Loucy (cell line): Measurements from ENCODE around the gene PGBD5.

Source experiments
- H2AFZ ChIP-seq: fragments of 200-600 bp; sonication (generic); 2 replicates; pipeline ENCODE4 v1.6.0; 2016; ENCODE audit warnings: antibody characterized with exemption, mild to moderate bottlenecking, low read length, moderate library complexity
- H3F3A ChIP-seq: fragments of 200-600 bp; 2 replicates; pipeline ENCODE4 v1.6.0; 2016; ENCODE audit warnings: antibody characterized with exemption, low read depth, mild to moderate bottlenecking
- H3K27me3 ChIP-seq: fragments of 200-600 bp; sonication (generic); 2 replicates; pipeline ENCODE4 v1.6.1; 2014; ENCODE audit warnings: low read length, mild to moderate bottlenecking; ENCODE audit not compliant: insufficient read depth, poor library complexity, severe bottlenecking
- H3K36me3 ChIP-seq: fragments of 200-600 bp; sonication (generic); 2 replicates; pipeline ENCODE4 v1.6.1; 2016; ENCODE audit warnings: low read length; ENCODE audit not compliant: insufficient read depth
- H3K4me1 ChIP-seq: fragments of 200-600 bp; sonication (generic); 2 replicates; pipeline ENCODE4 v1.5.1; 2014; ENCODE audit warnings: low read length, mild to moderate bottlenecking; ENCODE audit not compliant: insufficient read depth, poor library complexity, severe bottlenecking
- H3K4me2 ChIP-seq: fragments of 200-600 bp; sonication (generic); 2 replicates; pipeline ENCODE4 v1.6.0; 2014; ENCODE audit warnings: antibody characterized with exemption, low read length, low read depth, mild to moderate bottlenecking; ENCODE audit not compliant: poor library complexity, severe bottlenecking
- H3K4me3 ChIP-seq: fragments of 200-600 bp; sonication (generic); 2 replicates; pipeline ENCODE4 v1.5.1; 2014; ENCODE audit warnings: low read length, mild to moderate bottlenecking, mixed read lengths; ENCODE audit not compliant: poor library complexity, severe bottlenecking
- H3K79me2 ChIP-seq: fragments of 200-600 bp; sonication (generic); 2 replicates; pipeline ENCODE4 v1.6.1; 2014; ENCODE audit warnings: low read length; ENCODE audit not compliant: insufficient read depth
- H3K9ac ChIP-seq: fragments of 200-600 bp; sonication (generic); 2 replicates; pipeline ENCODE4 v1.6.0; 2014; ENCODE audit warnings: mild to moderate bottlenecking, low read depth, low read length, moderate library complexity; ENCODE audit not compliant: poor library complexity, severe bottlenecking
- H3K9me2 ChIP-seq: fragments of 200-600 bp; sonication (generic); replicated peaks from 2 replicates; pipeline ENCODE4 v1.6.1; 2016; ENCODE audit warnings: low read depth, low read length, mixed read lengths
- H3K9me3 ChIP-seq: fragments of 200-600 bp; sonication (generic); 2 replicates; pipeline ENCODE4 v1.6.1; 2014; ENCODE audit warnings: mild to moderate bottlenecking, antibody characterized with exemption, low read length, low read depth; ENCODE audit not compliant: insufficient read depth
- H4K20me1 ChIP-seq: fragments of 200-600 bp; sonication (generic); 2 replicates; pipeline ENCODE4 v1.6.0; 2014; ENCODE audit warnings: antibody characterized with exemption, low read length, mild to moderate bottlenecking; ENCODE audit not compliant: insufficient read depth, poor library complexity, severe bottlenecking
- EZH2phosphoT487 ChIP-seq: fragments of 200-600 bp; IDR thresholded peaks from 2 replicates; pipeline ENCODE4 v1.6.1; 2018; ENCODE audit warnings: antibody characterized with exemption, mild to moderate bottlenecking, moderate library complexity, borderline replicate concordance
- TF ChIP-seq, protein P1 (sequence below): fragments of 200-600 bp; sonication (generic); conservative IDR thresholded peaks from 2 replicates; pipeline ENCODE4 v1.5.1; 2014; ENCODE audit warnings: mild to moderate bottlenecking, antibody characterized with exemption, low read length

Gene PGBD5

DNA sequence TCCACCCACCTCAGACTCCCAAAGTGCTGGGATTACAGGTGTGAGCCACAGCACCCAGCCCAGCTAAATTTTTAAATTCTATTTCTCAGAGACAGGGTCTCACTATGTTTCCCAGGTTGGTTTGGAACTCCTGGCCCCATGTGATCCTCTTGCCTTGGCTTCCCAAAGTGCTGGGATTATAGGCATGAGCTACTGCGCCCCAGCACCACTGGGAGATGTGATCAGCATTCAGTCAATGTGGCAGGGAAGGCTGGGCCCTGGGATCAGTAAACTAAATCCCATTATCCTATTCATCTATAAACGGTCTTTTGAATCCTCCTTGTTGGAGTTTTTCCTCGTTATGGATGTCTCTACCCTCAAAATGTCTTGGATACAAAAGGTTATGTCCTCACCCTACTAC lies 113.5 kb downstream of the PGBD5 start:
- H3K9ac ChIP-seq: no peak overlapping the region
- no peak overlapping the region for H2AFZ ChIP-seq
- no peaks in the 10 kb centered on the region for H3K36me3 ChIP-seq
- peaks cover 8% of the 10 kb centered on the region for H3K4me1 ChIP-seq
- H3K9me3 ChIP-seq: no peaks in the 10 kb centered on the region
- no peak overlapping the region for H3K4me2 ChIP-seq
- TF ChIP-seq, protein P1, sequence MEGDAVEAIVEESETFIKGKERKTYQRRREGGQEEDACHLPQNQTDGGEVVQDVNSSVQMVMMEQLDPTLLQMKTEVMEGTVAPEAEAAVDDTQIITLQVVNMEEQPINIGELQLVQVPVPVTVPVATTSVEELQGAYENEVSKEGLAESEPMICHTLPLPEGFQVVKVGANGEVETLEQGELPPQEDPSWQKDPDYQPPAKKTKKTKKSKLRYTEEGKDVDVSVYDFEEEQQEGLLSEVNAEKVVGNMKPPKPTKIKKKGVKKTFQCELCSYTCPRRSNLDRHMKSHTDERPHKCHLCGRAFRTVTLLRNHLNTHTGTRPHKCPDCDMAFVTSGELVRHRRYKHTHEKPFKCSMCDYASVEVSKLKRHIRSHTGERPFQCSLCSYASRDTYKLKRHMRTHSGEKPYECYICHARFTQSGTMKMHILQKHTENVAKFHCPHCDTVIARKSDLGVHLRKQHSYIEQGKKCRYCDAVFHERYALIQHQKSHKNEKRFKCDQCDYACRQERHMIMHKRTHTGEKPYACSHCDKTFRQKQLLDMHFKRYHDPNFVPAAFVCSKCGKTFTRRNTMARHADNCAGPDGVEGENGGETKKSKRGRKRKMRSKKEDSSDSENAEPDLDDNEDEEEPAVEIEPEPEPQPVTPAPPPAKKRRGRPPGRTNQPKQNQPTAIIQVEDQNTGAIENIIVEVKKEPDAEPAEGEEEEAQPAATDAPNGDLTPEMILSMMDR: no peak
- no peaks in the 10 kb centered on the region for H3K27me3 ChIP-seq
- H3K9me2 ChIP-seq: no peaks in the 10 kb centered on the region
- no peaks in the 10 kb centered on the region for H3F3A ChIP-seq
- no peaks in the 10 kb centered on the region for H3K79me2 ChIP-seq
- H3K4me3 ChIP-seq: no peak overlapping the region
- H4K20me1 ChIP-seq: no peaks in the 10 kb centered on the region

DNA sequence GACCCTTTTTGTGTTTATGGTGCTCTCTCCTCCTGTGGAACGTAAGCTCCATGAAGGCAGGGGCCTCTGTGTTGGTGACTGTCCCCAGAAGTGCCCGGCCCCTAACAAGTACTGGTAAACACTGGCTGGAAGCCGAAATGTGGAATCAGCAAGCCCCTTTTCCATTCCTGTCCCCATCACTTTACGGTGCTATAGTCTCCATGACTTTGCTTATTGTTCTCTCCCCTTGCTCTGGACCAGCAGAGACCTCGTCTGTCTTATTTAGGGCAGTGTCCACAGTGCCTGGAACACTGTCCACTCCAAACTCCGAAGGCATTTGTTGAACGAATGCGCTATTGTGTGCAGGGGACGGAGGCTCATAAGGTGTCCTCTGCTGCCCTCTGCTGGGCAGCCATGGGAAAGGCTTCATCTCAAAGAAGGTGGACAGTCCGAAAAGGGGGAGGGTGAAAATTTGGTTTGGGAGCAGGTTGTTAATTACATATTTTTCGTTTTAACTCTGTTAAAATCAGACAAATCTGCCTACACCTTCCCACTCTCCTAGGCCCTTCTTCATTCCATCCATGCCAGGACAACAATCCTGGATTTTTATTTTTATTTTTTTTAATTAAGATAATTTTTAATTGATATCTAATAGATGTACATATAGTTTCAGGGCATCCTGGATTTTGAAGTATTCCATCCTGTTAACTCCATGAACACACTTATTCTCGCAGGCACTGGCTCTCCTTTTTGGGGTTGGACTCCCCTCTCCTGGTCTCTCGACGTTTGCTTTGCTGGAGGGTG lies 115.6 kb downstream of the PGBD5 start:
- TF ChIP-seq, protein P1: peak; percentile 93
- no peak for TF ChIP-seq EZH2phosphoT487
- H3K9ac ChIP-seq: no peak overlapping the region
- no peaks in the 10 kb centered on the region for H3K79me2 ChIP-seq
- peaks cover 19% of the 10 kb centered on the region for H3K4me1 ChIP-seq
- H2AFZ ChIP-seq: peak overlapping the region; percentile 58; the same call in 1 of the 2 replicates
- H3K9me2 ChIP-seq: no peaks in the 10 kb centered on the region
- H3K9me3 ChIP-seq: no peaks in the 10 kb centered on the region
- no peaks in the 10 kb centered on the region for H3K27me3 ChIP-seq
- no peaks in the 10 kb centered on the region for H3K36me3 ChIP-seq
- H3K4me2 ChIP-seq: no peak overlapping the region
- H4K20me1 ChIP-seq: no peaks in the 10 kb centered on the region
- no peak overlapping the region for H3K4me3 ChIP-seq
- no peaks in the 10 kb centered on the region for H3F3A ChIP-seq

- Histone ChIP-seq H3K4me1 (peaks cover 19% of the 10 kb centered on the region), H3K9me2 (no peaks in the 10 kb centered on the region), H2AFZ (no peak overlapping the region), H3K4me3 (no peak overlapping the region), H3K36me3 (no peaks in the 10 kb centered on the region), H3F3A (no peaks in the 10 kb centered on the region), H4K20me1 (no peaks in the 10 kb centered on the region), H3K27me3 (no peaks in the 10 kb centered on the region), H3K9me3 (no peaks in the 10 kb centered on the region), H3K4me2 (no peak overlapping the region), H3K9ac (no peak overlapping the region), H3K79me2 (no peaks in the 10 kb centered on the region)
- TF ChIP-seq, protein P1: no peak
- TF ChIP-seq EZH2phosphoT487: no peak
These were observed 116.4 kb downstream of the PGBD5 start for GRCh38 chr1:230309646-230310177.
